ENCODE measurements around the gene UQCC2.

The UQCC2 gene

DNA sequence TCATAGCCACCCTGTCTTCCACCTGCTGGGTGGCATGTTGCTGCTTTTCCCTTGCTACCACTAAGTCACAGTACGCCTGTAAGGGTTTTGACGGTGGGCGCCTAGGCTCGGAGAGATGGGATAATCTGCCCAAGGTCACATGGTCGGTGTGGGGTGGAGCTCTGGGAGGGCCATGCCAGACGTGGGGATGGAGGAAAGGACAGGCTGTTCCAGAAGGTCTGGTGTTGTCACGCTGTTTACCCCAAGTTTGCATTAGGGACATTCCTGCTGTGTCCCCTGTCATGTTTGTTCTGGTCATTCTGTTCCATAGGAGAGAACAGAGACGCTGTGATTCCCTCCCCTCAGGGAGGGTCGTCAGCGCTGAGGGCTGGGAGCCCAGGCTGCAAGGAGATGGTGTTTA lies 19.1 kb upstream of the UQCC2 start:
- TF ChIP-seq SIN3A (IDR thresholded peaks at IDR 0.05; ENCODE audit: borderline replicate concordance, insufficient read depth, low read length) (no peak), TAF1 (IDR thresholded peaks at IDR 0.05; ENCODE audit: borderline replicate concordance, insufficient read depth, low read length) (no peak), FOXP2 (optimal IDR thresholded peaks at IDR 0.05; ENCODE audit: borderline replicate concordance, extremely low read depth, extremely low read length, insufficient read depth) (no peak), POLR2AphosphoS5 (IDR thresholded peaks at IDR 0.05; ENCODE audit: low read depth, low read length) (no peak)
- TF ChIP-seq, protein P1, sequence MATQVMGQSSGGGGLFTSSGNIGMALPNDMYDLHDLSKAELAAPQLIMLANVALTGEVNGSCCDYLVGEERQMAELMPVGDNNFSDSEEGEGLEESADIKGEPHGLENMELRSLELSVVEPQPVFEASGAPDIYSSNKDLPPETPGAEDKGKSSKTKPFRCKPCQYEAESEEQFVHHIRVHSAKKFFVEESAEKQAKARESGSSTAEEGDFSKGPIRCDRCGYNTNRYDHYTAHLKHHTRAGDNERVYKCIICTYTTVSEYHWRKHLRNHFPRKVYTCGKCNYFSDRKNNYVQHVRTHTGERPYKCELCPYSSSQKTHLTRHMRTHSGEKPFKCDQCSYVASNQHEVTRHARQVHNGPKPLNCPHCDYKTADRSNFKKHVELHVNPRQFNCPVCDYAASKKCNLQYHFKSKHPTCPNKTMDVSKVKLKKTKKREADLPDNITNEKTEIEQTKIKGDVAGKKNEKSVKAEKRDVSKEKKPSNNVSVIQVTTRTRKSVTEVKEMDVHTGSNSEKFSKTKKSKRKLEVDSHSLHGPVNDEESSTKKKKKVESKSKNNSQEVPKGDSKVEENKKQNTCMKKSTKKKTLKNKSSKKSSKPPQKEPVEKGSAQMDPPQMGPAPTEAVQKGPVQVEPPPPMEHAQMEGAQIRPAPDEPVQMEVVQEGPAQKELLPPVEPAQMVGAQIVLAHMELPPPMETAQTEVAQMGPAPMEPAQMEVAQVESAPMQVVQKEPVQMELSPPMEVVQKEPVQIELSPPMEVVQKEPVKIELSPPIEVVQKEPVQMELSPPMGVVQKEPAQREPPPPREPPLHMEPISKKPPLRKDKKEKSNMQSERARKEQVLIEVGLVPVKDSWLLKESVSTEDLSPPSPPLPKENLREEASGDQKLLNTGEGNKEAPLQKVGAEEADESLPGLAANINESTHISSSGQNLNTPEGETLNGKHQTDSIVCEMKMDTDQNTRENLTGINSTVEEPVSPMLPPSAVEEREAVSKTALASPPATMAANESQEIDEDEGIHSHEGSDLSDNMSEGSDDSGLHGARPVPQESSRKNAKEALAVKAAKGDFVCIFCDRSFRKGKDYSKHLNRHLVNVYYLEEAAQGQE (IDR thresholded peaks at IDR 0.05; ENCODE audit: insufficient read depth in 1 of 2, low read depth in 2 of 2, low read length in 2 of 2), result no peak

DNA sequence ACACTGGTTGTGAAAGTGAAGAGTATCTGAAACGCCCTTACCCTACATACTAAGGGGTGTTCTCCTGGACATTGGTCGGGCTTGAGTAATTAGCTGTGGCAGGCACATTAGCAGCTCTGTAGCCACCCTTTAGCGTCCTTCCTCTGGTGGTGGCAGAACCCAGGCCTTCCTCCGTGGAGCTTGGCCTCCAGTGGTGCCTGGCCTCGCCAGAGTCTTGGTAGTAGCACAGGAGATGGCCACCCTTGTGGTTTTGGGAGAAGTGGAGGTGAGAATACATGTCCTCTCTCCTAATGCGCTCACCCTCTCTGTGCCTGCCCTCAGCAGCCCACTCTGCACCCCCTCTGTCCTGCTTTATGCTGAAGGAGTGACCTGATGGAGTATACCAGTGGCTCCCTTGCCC lies 17.6 kb upstream of the UQCC2 start:
- no peak for TF ChIP-seq TAF1 (IDR thresholded peaks at IDR 0.05; ENCODE audit: borderline replicate concordance, insufficient read depth, low read length)
- TF ChIP-seq, protein P1 (IDR thresholded peaks at IDR 0.05; ENCODE audit: insufficient read depth in 1 of 2, low read depth in 2 of 2, low read length in 2 of 2), result no peak
- TF ChIP-seq FOXP2 (optimal IDR thresholded peaks at IDR 0.05; ENCODE audit: borderline replicate concordance, extremely low read depth, extremely low read length, insufficient read depth), result no peak
- TF ChIP-seq POLR2AphosphoS5 (IDR thresholded peaks at IDR 0.05; ENCODE audit: low read depth, low read length), result no peak
- no peak for TF ChIP-seq SIN3A (IDR thresholded peaks at IDR 0.05; ENCODE audit: borderline replicate concordance, insufficient read depth, low read length)

DNA sequence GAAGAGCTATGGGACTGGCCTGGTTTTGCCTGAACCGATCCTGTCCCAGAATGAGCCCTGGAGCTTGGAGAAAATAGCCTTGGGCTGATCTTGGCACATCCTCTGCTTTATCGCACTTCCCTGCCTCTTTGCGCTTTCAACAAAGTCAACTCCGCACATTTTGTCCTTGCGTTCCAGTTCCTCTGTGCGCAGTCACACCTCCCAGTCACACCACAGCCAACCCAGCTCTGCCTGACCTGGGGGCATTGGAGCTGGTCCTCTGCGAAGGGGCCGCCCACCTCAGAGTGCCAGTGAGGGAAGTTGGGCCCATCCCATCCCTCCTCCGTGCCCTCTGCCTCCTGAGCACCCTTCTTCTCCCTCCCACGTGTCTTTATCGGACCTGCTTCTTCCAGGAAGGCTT lies 16.9 kb upstream of the UQCC2 start:
- TF ChIP-seq TAF1 (IDR thresholded peaks at IDR 0.05; ENCODE audit: borderline replicate concordance, insufficient read depth, low read length), result no peak
- no peak for TF ChIP-seq FOXP2 (optimal IDR thresholded peaks at IDR 0.05; ENCODE audit: borderline replicate concordance, extremely low read depth, extremely low read length, insufficient read depth)
- TF ChIP-seq SIN3A (IDR thresholded peaks at IDR 0.05; ENCODE audit: borderline replicate concordance, insufficient read depth, low read length), result no peak
- TF ChIP-seq POLR2AphosphoS5 (IDR thresholded peaks at IDR 0.05; ENCODE audit: low read depth, low read length), result no peak
- TF ChIP-seq, protein P1 (IDR thresholded peaks at IDR 0.05; ENCODE audit: insufficient read depth in 1 of 2, low read depth in 2 of 2, low read length in 2 of 2), result no peak

DNA sequence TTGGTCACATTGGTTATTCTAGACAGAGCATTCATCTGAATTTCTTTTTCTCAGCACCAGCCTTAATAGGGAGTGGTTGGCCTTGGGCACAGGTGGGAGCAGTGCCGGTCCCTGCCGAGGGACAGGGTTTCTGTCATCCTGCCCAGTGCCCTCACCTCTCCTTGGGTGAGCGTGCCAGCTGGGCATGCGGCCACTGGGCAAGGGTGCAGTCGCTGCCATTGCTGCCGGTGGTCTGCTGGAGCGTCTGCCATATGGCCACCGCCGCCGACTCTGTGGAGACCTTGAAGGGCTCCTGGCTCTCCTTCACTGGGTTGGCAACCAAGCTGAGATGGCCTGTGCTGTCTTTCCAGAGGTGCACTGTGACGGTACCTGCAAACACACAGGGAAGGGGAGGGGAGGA lies 16.4 kb upstream of the UQCC2 start:
- TF ChIP-seq, protein P1 (IDR thresholded peaks at IDR 0.05; ENCODE audit: insufficient read depth in 1 of 2, low read depth in 2 of 2, low read length in 2 of 2), result no peak
- TF ChIP-seq POLR2AphosphoS5 (IDR thresholded peaks at IDR 0.05; ENCODE audit: low read depth, low read length) (no peak), SIN3A (IDR thresholded peaks at IDR 0.05; ENCODE audit: borderline replicate concordance, insufficient read depth, low read length) (no peak), FOXP2 (optimal IDR thresholded peaks at IDR 0.05; ENCODE audit: borderline replicate concordance, extremely low read depth, extremely low read length, insufficient read depth) (no peak), TAF1 (IDR thresholded peaks at IDR 0.05; ENCODE audit: borderline replicate concordance, insufficient read depth, low read length) (no peak)

DNA sequence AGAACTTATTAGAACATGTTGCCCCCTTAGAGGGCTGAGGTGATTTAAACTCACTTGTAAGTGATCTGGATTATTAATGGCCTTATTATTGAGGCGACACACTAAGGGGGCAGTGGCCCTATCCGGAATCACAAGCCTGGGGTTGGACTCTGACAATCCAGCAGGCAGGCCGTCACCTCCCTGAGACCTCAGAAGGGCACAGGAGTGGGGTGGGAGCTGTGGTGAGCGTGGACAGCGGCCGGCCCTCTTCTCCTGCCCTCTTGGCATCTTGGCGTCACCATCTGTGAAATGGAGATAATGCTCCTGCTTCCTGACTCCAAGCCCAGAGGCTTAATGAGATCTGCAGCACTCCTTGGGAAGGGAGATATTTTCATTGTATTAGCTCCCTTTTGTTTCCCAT lies 15.6 kb upstream of the UQCC2 start:
- TF ChIP-seq POLR2AphosphoS5 (IDR thresholded peaks at IDR 0.05; ENCODE audit: low read depth, low read length), result no peak
- TF ChIP-seq, protein P1 (IDR thresholded peaks at IDR 0.05; ENCODE audit: insufficient read depth in 1 of 2, low read depth in 2 of 2, low read length in 2 of 2), result no peak
- no peak for TF ChIP-seq SIN3A (IDR thresholded peaks at IDR 0.05; ENCODE audit: borderline replicate concordance, insufficient read depth, low read length)
- no peak for TF ChIP-seq TAF1 (IDR thresholded peaks at IDR 0.05; ENCODE audit: borderline replicate concordance, insufficient read depth, low read length)
- TF ChIP-seq FOXP2 (optimal IDR thresholded peaks at IDR 0.05; ENCODE audit: borderline replicate concordance, extremely low read depth, extremely low read length, insufficient read depth), result no peak
